Measurements from ENCODE around the gene PPP1R9B. TPM values are rescaled to one million over a fixed set of nuclear protein-coding genes. Genes with fewer than 3 reads are reported as not detected.

The PPP1R9B gene
- total RNA-seq, 1 experiment from 2014 or later: 112 TPM

DNA sequence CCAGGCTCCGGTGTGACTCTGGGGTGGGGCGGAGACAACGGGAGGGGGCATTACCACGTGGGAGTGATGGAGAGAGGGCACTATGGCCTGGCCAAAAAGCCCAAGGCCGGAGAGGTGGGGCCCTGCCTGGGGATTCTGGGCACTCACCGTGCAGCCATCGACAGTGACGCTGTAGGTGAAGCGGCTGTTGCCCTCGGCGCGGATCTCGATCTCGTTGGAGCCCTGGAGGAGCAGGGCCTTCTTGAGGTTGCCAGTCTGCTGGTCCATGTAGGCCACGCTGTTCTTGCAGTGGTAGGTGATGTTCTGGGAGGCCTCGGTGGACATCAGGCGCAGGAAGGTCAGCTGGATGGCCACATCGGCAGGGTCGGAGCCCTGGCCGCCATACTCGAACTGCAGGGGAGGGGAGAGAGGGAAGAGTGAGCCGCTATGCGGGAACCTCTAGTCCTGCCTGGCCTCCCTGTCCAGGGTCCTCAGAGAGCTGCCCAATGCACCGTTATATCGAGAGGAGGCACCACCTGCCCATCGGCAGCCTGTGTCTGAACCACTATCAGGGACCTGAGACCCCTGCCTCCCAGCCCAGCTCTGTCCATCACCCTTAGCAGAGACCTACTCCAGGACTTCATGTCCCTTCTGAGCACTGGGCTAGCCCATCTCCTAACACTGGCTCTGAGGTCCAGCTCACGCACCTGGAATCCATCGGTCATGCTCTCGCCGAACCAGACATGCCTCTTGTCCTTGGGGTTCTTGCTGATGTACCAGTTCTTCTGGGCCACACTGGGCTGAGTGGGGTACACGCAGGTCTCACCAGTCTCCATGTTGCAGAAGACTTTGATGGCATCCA is 35.4 kb upstream of the PPP1R9B start:
- CTCF ChIA-PET: no interaction called here
- H3K9me2 ChIP-seq (ENCODE audit: insufficient read depth): no peaks in the 10 kb centered on the region
- no peaks in the 10 kb centered on the region for H4K20me1 ChIP-seq (ENCODE audit: insufficient read depth)
- H3K4me1 ChIP-seq (ENCODE audit: control insufficient read depth in 1 of 2, insufficient read depth in 2 of 2, low read length in 2 of 2): no peaks in the 10 kb centered on the region
- H3K9ac ChIP-seq (ENCODE audit: low read length): no peak overlapping the region
- DNase-seq (ENCODE audit: low read depth, low spot score) (no peak), ATAC-seq (no peak)
- no peaks in the 10 kb centered on the region for H3K79me2 ChIP-seq (ENCODE audit: insufficient read depth, low read length)
- POLR2A ChIA-PET: no interaction called here
- H3K9me3 ChIP-seq (ENCODE audit: control insufficient read depth in 1 of 2, insufficient read depth in 1 of 2, low read depth in 1 of 2, low read length in 2 of 2): no peaks in the 10 kb centered on the region
- H3K4me3 ChIP-seq (replicated peaks in 1 of 2; ENCODE audit: low read depth in 1 of 2, low read length in 2 of 2): no peak overlapping the region
- TF ChIP-seq POLR2A (IDR thresholded peaks at IDR 0.05; ENCODE audit: borderline replicate concordance, extremely low read depth, insufficient read depth, insufficient read length) (no peak), SIN3A (IDR thresholded peaks at IDR 0.05; ENCODE audit: low read depth) (no peak), POLR2AphosphoS5 (IDR thresholded peaks at IDR 0.05; ENCODE audit: low read depth, low read length) (no peak), SRF (IDR thresholded peaks at IDR 0.05; ENCODE audit: low read depth) (no peak), RAD21 (IDR thresholded peaks at IDR 0.05; ENCODE audit: low read depth) (no peak)
- TF ChIP-seq, protein P1, sequence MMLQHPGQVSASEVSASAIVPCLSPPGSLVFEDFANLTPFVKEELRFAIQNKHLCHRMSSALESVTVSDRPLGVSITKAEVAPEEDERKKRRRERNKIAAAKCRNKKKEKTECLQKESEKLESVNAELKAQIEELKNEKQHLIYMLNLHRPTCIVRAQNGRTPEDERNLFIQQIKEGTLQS (IDR thresholded peaks at IDR 0.05): no peak
- TF ChIP-seq, protein P2, sequence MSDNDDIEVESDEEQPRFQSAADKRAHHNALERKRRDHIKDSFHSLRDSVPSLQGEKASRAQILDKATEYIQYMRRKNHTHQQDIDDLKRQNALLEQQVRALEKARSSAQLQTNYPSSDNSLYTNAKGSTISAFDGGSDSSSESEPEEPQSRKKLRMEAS (IDR thresholded peaks at IDR 0.05): no peak
- TF ChIP-seq, protein P3, sequence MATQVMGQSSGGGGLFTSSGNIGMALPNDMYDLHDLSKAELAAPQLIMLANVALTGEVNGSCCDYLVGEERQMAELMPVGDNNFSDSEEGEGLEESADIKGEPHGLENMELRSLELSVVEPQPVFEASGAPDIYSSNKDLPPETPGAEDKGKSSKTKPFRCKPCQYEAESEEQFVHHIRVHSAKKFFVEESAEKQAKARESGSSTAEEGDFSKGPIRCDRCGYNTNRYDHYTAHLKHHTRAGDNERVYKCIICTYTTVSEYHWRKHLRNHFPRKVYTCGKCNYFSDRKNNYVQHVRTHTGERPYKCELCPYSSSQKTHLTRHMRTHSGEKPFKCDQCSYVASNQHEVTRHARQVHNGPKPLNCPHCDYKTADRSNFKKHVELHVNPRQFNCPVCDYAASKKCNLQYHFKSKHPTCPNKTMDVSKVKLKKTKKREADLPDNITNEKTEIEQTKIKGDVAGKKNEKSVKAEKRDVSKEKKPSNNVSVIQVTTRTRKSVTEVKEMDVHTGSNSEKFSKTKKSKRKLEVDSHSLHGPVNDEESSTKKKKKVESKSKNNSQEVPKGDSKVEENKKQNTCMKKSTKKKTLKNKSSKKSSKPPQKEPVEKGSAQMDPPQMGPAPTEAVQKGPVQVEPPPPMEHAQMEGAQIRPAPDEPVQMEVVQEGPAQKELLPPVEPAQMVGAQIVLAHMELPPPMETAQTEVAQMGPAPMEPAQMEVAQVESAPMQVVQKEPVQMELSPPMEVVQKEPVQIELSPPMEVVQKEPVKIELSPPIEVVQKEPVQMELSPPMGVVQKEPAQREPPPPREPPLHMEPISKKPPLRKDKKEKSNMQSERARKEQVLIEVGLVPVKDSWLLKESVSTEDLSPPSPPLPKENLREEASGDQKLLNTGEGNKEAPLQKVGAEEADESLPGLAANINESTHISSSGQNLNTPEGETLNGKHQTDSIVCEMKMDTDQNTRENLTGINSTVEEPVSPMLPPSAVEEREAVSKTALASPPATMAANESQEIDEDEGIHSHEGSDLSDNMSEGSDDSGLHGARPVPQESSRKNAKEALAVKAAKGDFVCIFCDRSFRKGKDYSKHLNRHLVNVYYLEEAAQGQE (IDR thresholded peaks at IDR 0.05; ENCODE audit: low read depth): no peak
- no peaks in the 10 kb centered on the region for H3K27me3 ChIP-seq (ENCODE audit: insufficient read depth, low read length)
- RAD21 ChIA-PET (ENCODE audit: low non-redundant PET in 1 of 2, low total read pairs in 2 of 2, uncharacterized antibody in 2 of 2, unreplicated experiment in 2 of 2): no interaction called here
- H2AFZ ChIP-seq (ENCODE audit: low read depth, low read length, poor library complexity, severe bottlenecking): no peak overlapping the region
- peaks cover 0 to 13% of the 10 kb centered on the region in 2 experiments; a peak in 1 of 4 replicates for H3K36me3 ChIP-seq (ENCODE audit: control insufficient read depth in 1 of 2, insufficient read depth in 2 of 2, low read length in 2 of 2)
- H3K27ac ChIP-seq (ENCODE audit: low read depth, low read length): no peak overlapping the region
- intact Hi-C loops (cut with micrococcal nuclease): no loop called here
- TSS peak; percentile 48 for BruUV-seq (replicated peaks)
- no peak overlapping the region for H3K4me2 ChIP-seq (ENCODE audit: low read length)

Measured in HCT116 (cell line).